IPS-18c (cell line): ENCODE data around the gene SNX8.
"Not testable (repeated sequence)": the region's sequence is repeated elsewhere in the genome, so short reads cannot be mapped to it uniquely, and the experiment has no call there.

ENCODE experiments used
- H3K4me3 ChIP-seq: 2 replicates; pipeline ENCODE4 v1.7.0; 2013; ENCODE audit warnings: low read depth, mild to moderate bottlenecking, low read length, moderate library complexity; ENCODE audit not compliant: insufficient read depth
- H3K9me3 ChIP-seq: one replicate; pipeline ENCODE4 v1.6.1; 2013; ENCODE audit warnings: mild to moderate bottlenecking, low read length, moderate library complexity; ENCODE audit not compliant: control insufficient read depth, insufficient read depth

The SNX8 gene

GRCh38 chr7:2276107-2276506 is 38.1 kb downstream of the SNX8 start:
- Histone ChIP-seq H3K9me3 (peaks cover 2% of the 10 kb centered on the region), H3K4me3 (no peak overlapping the region)

- peaks cover 2% of the 10 kb centered on the region for H3K9me3 ChIP-seq
- no peak overlapping the region for H3K4me3 ChIP-seq
Measured at GRCh38 chr7:2275101-2275500, 39.1 kb downstream of the SNX8 start.

- Histone ChIP-seq H3K4me3 (no peak overlapping the region), H3K9me3 (peaks cover 5% of the 10 kb centered on the region)
Measured at GRCh38 chr7:2274666-2275065, 39.6 kb downstream of the SNX8 start.

GRCh38 chr7:2273866-2274265 is 40.4 kb downstream of the SNX8 start:
- no peak overlapping the region; the same call in 1 of the 2 replicates for H3K4me3 ChIP-seq
- peaks cover 6% of the 10 kb centered on the region for H3K9me3 ChIP-seq

- H3K4me3 ChIP-seq: no peak overlapping the region
- peaks cover 6% of the 10 kb centered on the region for H3K9me3 ChIP-seq
Measured at GRCh38 chr7:2272031-2272430, 42.2 kb downstream of the SNX8 start.

- H3K9me3 ChIP-seq: peaks cover 6% of the 10 kb centered on the region
- H3K4me3 ChIP-seq: no peak overlapping the region
Measured at GRCh38 chr7:2271273-2272026, 42.8 kb downstream of the SNX8 start.

GRCh38 chr7:2270495-2270894 is 43.7 kb downstream of the SNX8 start:
- Histone ChIP-seq H3K4me3 (no peak overlapping the region), H3K9me3 (peaks cover 5% of the 10 kb centered on the region)

GRCh38 chr7:2269991-2270460 is 44.2 kb downstream of the SNX8 start:
- Histone ChIP-seq H3K9me3 (peaks cover 7% of the 10 kb centered on the region), H3K4me3 (0 out of 2 replicates have a peak overlapping the region, but pooled peaks have one; percentile 9)

GRCh38 chr7:2269089-2269990 is 44.9 kb downstream of the SNX8 start:
- H3K9me3 ChIP-seq: not testable (repeated sequence)
- 0 out of 2 replicates have a peak overlapping the region, but pooled peaks have one; percentile 9 for H3K4me3 ChIP-seq

- Histone ChIP-seq H3K4me3 (no peak overlapping the region), H3K9me3 (peaks cover 7% of the 10 kb centered on the region)
Measured at GRCh38 chr7:2266911-2267310, 47.3 kb downstream of the SNX8 start.

GRCh38 chr7:2264158-2264557 is 50.1 kb downstream of the SNX8 start:
- Histone ChIP-seq H3K4me3 (no peak overlapping the region), H3K9me3 (peaks cover 3% of the 10 kb centered on the region)

GRCh38 chr7:2263176-2263575 is 51.1 kb downstream of the SNX8 start:
- peaks cover 3% of the 10 kb centered on the region for H3K9me3 ChIP-seq
- no peak overlapping the region for H3K4me3 ChIP-seq

- Histone ChIP-seq H3K9me3 (peaks cover 3% of the 10 kb centered on the region), H3K4me3 (no peak overlapping the region)
Measured at GRCh38 chr7:2261611-2262010, 52.6 kb downstream of the SNX8 start.

- Histone ChIP-seq H3K4me3 (no peak overlapping the region), H3K9me3 (peaks cover 3% of the 10 kb centered on the region)
Measured at GRCh38 chr7:2260820-2261219, 53.4 kb downstream of the SNX8 start.

- Histone ChIP-seq H3K4me3 (no peak overlapping the region), H3K9me3 (no peaks in the 10 kb centered on the region)
Measured at GRCh38 chr7:2259480-2259879, 54.8 kb downstream of the SNX8 start.

- no peak overlapping the region for H3K4me3 ChIP-seq
- H3K9me3 ChIP-seq: no peaks in the 10 kb centered on the region
Measured at GRCh38 chr7:2258661-2259365, 55.4 kb downstream of the SNX8 start.

GRCh38 chr7:2257651-2258050 is 56.6 kb downstream of the SNX8 start:
- Histone ChIP-seq H3K9me3 (no peaks in the 10 kb centered on the region), H3K4me3 (no peak overlapping the region)
